ENCODE results near the gene ADAMTS9. TPM values are rescaled to one million over a fixed set of nuclear protein-coding genes. Genes with fewer than 3 reads are reported as not detected.

ADAMTS9 gene
- total and polyA plus RNA-seq, 2 of the 13 experiments (the other 11 are each of a cell fraction or from before 2014, with no cell fraction given), result 0.02 to 0.09 TPM

GRCh38 chr3:64656544-64656943 is 31.3 kb downstream of the ADAMTS9 start:
- ATAC-seq (no peak), DNase-seq (ENCODE audit: low spot score) (no peak), FAIRE-seq (no peak)
- Histone ChIP-seq H3K9ac (ENCODE audit: insufficient read depth, low read depth, low read length) (no peak overlapping the region), H3K4me2 (ENCODE audit: low read depth, low read length) (no peak overlapping the region), H4K20me1 (ENCODE audit: insufficient read depth, low read length) (no peaks in the 10 kb centered on the region), H3K36me3 (replicated peaks in 1 of 2; ENCODE audit: control insufficient read depth in 1 of 2, insufficient read depth in 2 of 2, low read length in 2 of 2) (no peaks in the 10 kb centered on the region), H3K4me3 (replicated peaks in 1 of 3; ENCODE audit: insufficient read depth in 1 of 3, low read depth in 2 of 3, low read length in 3 of 3) (no peak overlapping the region), H3K27ac (ENCODE audit: extremely low read length, insufficient read depth, low read length) (no peak overlapping the region), H2AFZ (ENCODE audit: low read length) (no peak overlapping the region), H3K27me3 (ENCODE audit: control insufficient read depth in 1 of 2, insufficient read depth in 2 of 2, low read length in 2 of 2) (no peaks in the 10 kb centered on the region), H3K9me3 (ENCODE audit: low read length) (no peaks in the 10 kb centered on the region), H3K4me1 (ENCODE audit: insufficient read depth, low read length) (no peaks in the 10 kb centered on the region), H3K79me2 (ENCODE audit: insufficient read depth, low read length) (no peaks in the 10 kb centered on the region)
- ChIA-PET CTCF (ENCODE audit: low intra/inter-chr PET ratio, low total read pairs) (no interaction called here), POLR2A (no interaction called here)
- no peak for TF ChIP-seq SRSF1 (optimal IDR thresholded peaks at IDR 0.05; ENCODE audit: low read depth, low read length)
- no peak for TF ChIP-seq HOXA9 (CRISPR knock-in tag; IDR thresholded peaks at IDR 0.05; ENCODE audit: borderline replicate concordance)
- intact Hi-C loops (cut with micrococcal nuclease; ENCODE audit: unreplicated experiment) (no loop called here), in situ Hi-C loops (cut with HindIII; ENCODE audit: extremely low pct_ligation_motif_present, low pct_unique_long_range_greater_than_20kb) (no loop called here)
- no TSS peak for BruUV-seq (replicated peaks)
- 90% methylated on average over 4 of the region's 4 CpGs for WGBS (ENCODE audit: low lambda C conversion rate)

DNA sequence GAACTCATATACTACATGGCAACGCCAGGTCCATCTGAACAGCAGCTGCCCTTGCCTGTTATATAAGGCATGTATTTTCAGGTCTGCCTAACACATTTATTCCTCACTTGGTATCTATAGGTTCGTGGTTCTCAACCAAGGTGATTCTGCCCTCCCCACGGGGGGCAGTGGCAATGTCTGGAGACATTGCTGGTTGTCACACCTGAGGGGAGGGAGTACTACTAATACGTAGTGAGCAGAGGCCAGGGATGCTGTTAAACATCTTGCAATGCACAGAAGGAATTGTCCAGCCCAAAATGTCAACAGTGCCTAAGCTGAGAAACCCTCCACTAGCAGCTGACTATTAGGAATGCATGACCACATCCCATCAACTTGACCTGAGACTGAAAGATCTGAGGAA is 32.6 kb downstream of the ADAMTS9 start:
- DNase-seq (ENCODE audit: low spot score) (no peak), FAIRE-seq (no peak), ATAC-seq (no peak)
- H3K4me3 ChIP-seq (replicated peaks in 1 of 3; ENCODE audit: insufficient read depth in 1 of 3, low read depth in 2 of 3, low read length in 3 of 3), result no peak overlapping the region
- BruUV-seq (replicated peaks), result no TSS peak
- 53% methylated on average over 4 of the region's 4 CpGs for WGBS (ENCODE audit: low lambda C conversion rate)
- H3K36me3 ChIP-seq (replicated peaks in 1 of 2; ENCODE audit: control insufficient read depth in 1 of 2, insufficient read depth in 2 of 2, low read length in 2 of 2), result no peaks in the 10 kb centered on the region
- no peak overlapping the region for H2AFZ ChIP-seq (ENCODE audit: low read length)
- intact Hi-C loops (cut with micrococcal nuclease; ENCODE audit: unreplicated experiment) (no loop called here), in situ Hi-C loops (cut with HindIII; ENCODE audit: extremely low pct_ligation_motif_present, low pct_unique_long_range_greater_than_20kb) (no loop called here)
- H3K9me3 ChIP-seq (ENCODE audit: low read length), result no peaks in the 10 kb centered on the region
- no peak overlapping the region for H3K4me2 ChIP-seq (ENCODE audit: low read depth, low read length)
- no peaks in the 10 kb centered on the region for H3K4me1 ChIP-seq (ENCODE audit: insufficient read depth, low read length)
- H3K9ac ChIP-seq (ENCODE audit: insufficient read depth, low read depth, low read length), result no peak overlapping the region
- ChIA-PET POLR2A (no interaction called here), CTCF (ENCODE audit: low intra/inter-chr PET ratio, low total read pairs) (no interaction called here)
- H4K20me1 ChIP-seq (ENCODE audit: insufficient read depth, low read length), result no peaks in the 10 kb centered on the region
- no peak overlapping the region for H3K27ac ChIP-seq (ENCODE audit: extremely low read length, insufficient read depth, low read length)
- TF ChIP-seq, protein P1, sequence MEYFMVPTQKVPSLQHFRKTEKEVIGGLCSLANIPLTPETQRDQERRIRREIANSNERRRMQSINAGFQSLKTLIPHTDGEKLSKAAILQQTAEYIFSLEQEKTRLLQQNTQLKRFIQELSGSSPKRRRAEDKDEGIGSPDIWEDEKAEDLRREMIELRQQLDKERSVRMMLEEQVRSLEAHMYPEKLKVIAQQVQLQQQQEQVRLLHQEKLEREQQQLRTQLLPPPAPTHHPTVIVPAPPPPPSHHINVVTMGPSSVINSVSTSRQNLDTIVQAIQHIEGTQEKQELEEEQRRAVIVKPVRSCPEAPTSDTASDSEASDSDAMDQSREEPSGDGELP (IDR thresholded peaks at IDR 0.05; ENCODE audit: borderline replicate concordance, low read depth), result no peak
- no peak for TF ChIP-seq ZNF570 (CRISPR knock-in tag; IDR thresholded peaks at IDR 0.05; ENCODE audit: borderline replicate concordance)
- no peak for TF ChIP-seq FOXO4 (CRISPR knock-in tag; conservative IDR thresholded peaks at IDR 0.05)
- TF ChIP-seq, protein P2, sequence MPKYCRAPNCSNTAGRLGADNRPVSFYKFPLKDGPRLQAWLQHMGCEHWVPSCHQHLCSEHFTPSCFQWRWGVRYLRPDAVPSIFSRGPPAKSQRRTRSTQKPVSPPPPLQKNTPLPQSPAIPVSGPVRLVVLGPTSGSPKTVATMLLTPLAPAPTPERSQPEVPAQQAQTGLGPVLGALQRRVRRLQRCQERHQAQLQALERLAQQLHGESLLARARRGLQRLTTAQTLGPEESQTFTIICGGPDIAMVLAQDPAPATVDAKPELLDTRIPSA (CRISPR knock-in tag; IDR thresholded peaks at IDR 0.05; ENCODE audit: borderline replicate concordance), result no peak
- TF ChIP-seq, protein P3, sequence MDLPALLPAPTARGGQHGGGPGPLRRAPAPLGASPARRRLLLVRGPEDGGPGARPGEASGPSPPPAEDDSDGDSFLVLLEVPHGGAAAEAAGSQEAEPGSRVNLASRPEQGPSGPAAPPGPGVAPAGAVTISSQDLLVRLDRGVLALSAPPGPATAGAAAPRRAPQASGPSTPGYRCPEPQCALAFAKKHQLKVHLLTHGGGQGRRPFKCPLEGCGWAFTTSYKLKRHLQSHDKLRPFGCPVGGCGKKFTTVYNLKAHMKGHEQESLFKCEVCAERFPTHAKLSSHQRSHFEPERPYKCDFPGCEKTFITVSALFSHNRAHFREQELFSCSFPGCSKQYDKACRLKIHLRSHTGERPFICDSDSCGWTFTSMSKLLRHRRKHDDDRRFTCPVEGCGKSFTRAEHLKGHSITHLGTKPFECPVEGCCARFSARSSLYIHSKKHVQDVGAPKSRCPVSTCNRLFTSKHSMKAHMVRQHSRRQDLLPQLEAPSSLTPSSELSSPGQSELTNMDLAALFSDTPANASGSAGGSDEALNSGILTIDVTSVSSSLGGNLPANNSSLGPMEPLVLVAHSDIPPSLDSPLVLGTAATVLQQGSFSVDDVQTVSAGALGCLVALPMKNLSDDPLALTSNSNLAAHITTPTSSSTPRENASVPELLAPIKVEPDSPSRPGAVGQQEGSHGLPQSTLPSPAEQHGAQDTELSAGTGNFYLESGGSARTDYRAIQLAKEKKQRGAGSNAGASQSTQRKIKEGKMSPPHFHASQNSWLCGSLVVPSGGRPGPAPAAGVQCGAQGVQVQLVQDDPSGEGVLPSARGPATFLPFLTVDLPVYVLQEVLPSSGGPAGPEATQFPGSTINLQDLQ (CRISPR knock-in tag; IDR thresholded peaks at IDR 0.05), result no peak
- TF ChIP-seq, protein P4, sequence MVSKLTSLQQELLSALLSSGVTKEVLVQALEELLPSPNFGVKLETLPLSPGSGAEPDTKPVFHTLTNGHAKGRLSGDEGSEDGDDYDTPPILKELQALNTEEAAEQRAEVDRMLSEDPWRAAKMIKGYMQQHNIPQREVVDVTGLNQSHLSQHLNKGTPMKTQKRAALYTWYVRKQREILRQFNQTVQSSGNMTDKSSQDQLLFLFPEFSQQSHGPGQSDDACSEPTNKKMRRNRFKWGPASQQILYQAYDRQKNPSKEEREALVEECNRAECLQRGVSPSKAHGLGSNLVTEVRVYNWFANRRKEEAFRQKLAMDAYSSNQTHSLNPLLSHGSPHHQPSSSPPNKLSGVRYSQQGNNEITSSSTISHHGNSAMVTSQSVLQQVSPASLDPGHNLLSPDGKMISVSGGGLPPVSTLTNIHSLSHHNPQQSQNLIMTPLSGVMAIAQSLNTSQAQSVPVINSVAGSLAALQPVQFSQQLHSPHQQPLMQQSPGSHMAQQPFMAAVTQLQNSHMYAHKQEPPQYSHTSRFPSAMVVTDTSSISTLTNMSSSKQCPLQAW (CRISPR knock-in tag; IDR thresholded peaks at IDR 0.05), result no peak
- no peaks in the 10 kb centered on the region for H3K27me3 ChIP-seq (ENCODE audit: control insufficient read depth in 1 of 2, insufficient read depth in 2 of 2, low read length in 2 of 2)
- H3K79me2 ChIP-seq (ENCODE audit: insufficient read depth, low read length), result no peaks in the 10 kb centered on the region
